NT2/D1 (cell line): ENCODE data around the gene ACBD3.

Experiments used
- SUZ12 ChIP-seq: IDR thresholded peaks from 2 replicates; pipeline ENCODE4 v1.6.1; 2011; ENCODE audit not compliant: insufficient read length, insufficient read depth; ENCODE audit errors: extremely low read depth
- YY1 ChIP-seq: IDR thresholded peaks from 2 replicates; pipeline ENCODE4 v1.6.1; 2011; ENCODE audit not compliant: insufficient read length, insufficient read depth
- ZNF274 ChIP-seq: IDR thresholded peaks from 2 replicates; pipeline ENCODE4 v1.6.1; 2011; ENCODE audit warnings: mild to moderate bottlenecking, low read depth, low read length

GRCh38 chr1:226172589-226172988 lies 14.0 kb downstream of the ACBD3 start:
- TF ChIP-seq ZNF274 (no peak), YY1 (no peak), SUZ12 (no peak)
